Stromal cell of bone marrow (primary cell): ENCODE measurements around the gene RUVBL1.
"Not testable (repeated sequence)": the region's sequence is repeated elsewhere in the genome, so short reads cannot be mapped to it uniquely, and the experiment has no call there.

Source experiments
- DNase-seq: peaks from one replicate; pipeline ENCODE4 v3.0.0-alpha.2; 2012; ENCODE audit warnings: low read depth

RUVBL1 gene

DNA sequence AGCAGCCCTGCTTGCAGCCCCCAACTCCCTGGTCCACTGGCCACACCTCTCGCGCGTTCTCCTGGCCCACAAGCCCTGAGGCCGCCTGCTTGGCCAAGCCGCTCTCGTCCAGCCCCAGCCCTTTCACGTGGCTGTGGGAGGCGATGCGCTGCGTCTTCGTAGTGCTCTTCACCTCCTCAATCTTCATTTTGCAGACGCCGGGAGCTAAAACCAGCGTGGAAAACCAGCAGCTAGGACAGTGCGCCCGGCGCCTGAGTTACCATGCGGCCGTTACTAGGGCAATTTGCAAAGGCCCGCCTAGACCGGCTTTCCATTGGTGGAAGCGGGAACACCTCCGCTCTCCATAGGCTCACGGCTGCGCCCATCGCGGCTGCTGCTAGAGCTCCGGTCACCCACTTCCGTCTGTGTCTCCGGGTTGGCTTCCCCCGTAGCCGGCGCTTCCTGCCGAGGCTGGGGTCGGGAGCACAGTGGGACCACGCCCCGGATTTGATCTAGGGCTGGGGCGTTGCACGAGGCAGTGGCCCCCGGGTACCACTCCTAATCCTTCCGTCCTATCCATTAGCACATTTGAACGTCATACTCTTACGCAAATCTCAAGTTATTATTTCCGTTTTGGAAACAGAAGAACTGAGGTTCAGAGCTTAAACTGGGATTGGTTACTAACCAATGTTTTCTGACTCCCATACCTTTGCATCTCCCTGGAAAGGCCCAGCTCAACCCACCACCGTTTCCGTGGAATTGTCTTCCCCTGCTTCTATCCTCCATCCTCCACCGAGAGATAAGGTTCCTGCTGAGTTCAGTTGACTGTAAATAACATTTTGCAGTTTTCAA, at the start of gene RUVBL1:
TSS of gene RUVBL1 (minus strand) at position 275 of the 831 bp plus-strand sequence. CDS start at position 187, 88 bp downstream.
- DNase-seq: peak; percentile 97

DNA sequence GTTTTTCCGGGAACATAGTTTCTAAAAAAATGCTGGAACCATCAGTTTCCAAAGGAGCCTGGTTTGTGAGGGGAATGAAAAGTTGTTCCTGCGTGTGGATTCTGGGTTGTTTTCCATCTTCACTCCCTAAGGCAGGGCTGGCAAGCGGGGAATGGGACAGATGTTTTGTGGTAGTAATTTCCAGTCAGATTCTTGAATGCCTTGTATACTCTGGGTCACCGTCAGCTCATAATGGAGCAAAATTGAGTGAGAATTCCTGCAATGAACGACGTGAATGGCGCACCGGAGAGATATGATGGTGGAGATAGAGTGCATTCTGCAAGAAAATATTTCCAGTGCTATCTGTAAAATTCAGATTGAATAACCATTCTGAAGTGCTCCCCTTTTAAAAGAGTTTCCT, 49.6 kb upstream of the RUVBL1 start:
- DNase-seq: no peak

DNA sequence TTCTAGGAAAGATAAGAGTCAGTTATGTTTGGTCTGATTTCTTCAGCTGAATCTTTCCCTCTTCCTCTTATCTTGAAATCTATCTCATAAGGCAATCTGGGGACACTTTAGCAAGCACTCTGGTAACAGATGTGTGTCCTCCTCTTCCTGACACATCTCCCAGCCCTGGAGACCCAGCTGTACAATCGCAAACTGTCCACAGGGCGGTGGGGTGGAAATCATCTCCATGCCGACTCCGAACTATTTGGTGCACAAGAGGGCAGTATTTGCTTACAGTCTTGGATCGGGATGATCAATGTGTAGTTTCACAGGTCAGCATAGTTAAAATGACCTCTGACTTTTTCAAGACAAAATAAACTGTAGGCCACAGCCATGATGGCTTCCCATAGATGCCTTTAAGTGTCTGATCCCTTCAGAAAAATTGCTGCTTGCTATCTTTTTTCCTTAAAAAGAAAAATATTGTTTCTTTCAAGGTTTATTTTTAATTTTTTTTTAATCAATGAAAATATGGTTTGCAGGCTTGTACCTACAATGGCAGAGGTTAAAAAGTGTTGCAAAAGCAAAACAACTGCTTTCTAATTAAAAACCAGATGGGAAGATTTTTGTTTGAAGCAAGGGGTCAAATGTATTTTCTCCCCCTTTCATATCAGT, 47.4 kb upstream of the RUVBL1 start:
- peak; percentile 71 for DNase-seq

GRCh38 chr3:128168836-128169235, 45.2 kb upstream of the RUVBL1 start:
- DNase-seq: no peak

DNA sequence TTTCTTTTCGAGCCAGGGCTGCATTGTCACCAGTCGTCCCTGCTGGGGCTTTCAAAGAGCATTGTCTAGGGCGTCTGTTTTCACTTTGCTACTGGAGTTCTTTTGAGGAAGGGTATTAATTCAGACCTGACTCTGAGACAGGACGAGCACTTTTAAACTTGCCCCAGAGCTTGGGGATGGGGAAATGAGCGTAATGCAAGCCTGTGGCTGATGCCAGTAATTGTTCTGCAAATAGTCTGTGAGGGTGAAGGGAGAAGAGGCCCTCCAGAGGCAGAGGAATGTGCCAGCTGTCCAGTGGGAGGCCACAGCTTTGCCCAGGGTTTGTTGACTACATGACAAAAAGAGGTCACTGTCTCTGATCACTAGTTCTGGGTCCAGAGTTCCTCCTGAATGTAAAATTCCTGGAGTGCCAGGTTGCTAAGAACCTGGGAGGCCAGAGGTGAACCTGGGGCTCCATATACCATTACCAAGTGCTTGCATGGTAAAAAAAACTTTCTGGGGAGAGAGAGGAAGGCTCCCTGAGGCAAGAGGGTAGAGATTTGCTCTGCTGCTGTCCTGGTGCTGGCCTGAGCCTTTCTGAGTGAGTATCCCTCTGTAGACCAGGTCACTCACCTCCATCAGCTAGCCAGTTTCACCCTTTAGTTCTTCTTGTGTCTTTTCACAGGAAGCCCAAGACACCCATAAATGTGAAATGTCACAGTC, 44.5 kb upstream of the RUVBL1 start:
- no peak for DNase-seq

DNA sequence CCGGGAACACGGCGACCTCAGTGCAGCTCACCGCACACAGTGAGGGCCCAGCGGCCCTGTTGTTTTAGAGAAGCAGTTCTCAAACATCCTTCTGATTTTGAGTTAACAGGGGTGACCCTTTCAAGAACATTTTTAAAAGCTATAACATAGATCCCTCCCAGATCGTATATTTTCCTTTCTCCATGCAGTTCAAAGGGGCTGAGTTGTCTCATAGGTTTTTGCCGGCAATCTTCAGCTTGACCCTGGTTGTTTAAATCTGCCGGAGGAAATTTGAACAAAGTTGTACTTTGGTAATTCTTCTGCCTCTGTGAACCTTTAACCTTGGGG, 44.0 kb upstream of the RUVBL1 start:
- no peak for DNase-seq

GRCh38 chr3:128166971-128167453, 43.4 kb upstream of the RUVBL1 start:
- no peak for DNase-seq

- no peak for DNase-seq
Observed at GRCh38 chr3:128163432-128163831, 39.8 kb upstream of the RUVBL1 start.

GRCh38 chr3:128160661-128161060, 37.0 kb upstream of the RUVBL1 start:
- DNase-seq: no peak

GRCh38 chr3:128155616-128156360, 32.2 kb upstream of the RUVBL1 start:
- DNase-seq: no peak

- DNase-seq: not testable (repeated sequence)
Observed at GRCh38 chr3:128154354-128154753, 30.7 kb upstream of the RUVBL1 start.

DNA sequence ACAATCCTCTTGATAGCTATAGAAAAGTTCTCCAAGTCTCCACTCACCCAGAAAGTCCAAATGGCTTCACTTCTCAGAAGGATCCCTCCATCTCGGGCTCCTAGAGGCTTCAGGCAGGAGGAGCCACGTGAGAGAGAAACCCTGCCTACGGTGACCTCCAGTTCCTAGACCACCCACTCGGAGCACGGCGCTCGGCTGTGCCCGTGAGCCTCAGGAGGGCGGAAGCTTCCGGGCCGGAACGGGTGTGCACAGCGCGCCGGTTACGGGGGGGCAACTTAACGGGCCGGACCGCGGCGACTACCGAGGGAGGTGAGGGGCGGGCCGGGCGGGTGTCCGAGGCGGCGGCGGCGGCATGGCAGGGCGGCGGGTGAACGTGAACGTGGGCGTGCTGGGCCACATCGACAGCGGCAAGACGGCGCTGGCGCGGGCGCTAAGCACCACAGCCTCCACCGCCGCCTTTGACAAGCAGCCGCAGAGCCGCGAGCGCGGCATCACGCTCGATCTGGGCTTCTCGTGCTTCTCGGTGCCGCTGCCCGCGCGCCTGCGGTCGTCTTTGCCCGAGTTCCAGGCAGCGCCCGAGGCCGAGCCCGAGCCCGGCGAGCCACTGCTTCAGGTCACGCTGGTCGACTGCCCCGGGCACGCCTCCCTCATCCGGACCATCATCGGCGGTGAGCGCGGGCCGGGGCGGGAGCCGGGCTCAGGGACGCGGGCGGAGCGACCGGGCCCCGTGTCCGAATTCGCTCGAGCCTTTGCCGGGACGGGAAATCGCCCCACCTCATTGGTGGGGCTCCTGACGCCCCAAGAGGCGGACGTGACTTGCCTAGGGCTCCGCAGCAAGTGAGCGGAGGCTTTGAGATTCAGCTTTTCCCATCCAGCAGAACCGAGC, 29.8 kb upstream of the RUVBL1 start, which contains the start of gene EEFSEC:
TSS of gene EEFSEC (plus strand) at position 326 of the 886 bp plus-strand sequence. CDS start at position 353, 27 bp downstream.
- peak; percentile 61 for DNase-seq

- DNase-seq: peak; percentile 33
Observed at GRCh38 chr3:128152419-128153155, 29.0 kb upstream of the RUVBL1 start.

DNA sequence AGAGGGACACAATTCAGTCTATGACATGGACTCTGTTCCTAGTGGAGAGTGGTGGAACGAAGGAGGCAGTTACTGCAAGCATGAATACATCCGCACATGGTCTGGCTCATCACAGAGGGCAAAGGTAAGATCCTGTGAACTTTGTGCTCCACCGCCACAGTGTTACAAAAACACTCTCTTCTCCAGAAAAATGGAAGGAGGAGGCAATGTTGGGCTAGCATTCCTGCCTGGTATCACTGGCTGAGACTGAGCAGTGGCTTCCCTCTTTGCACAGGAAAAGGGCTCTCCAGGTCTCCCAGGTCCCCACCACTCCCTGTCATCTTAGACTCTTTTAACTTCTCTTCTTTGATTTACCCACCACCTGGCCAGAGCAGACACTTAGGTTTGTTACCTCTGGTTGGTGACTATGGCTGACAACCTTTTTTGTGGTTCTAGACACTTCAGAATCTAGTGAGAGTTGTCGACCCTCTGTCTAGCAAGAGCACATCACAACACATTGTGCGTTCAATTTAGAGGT, 28.2 kb upstream of the RUVBL1 start:
- DNase-seq: no peak

DNA sequence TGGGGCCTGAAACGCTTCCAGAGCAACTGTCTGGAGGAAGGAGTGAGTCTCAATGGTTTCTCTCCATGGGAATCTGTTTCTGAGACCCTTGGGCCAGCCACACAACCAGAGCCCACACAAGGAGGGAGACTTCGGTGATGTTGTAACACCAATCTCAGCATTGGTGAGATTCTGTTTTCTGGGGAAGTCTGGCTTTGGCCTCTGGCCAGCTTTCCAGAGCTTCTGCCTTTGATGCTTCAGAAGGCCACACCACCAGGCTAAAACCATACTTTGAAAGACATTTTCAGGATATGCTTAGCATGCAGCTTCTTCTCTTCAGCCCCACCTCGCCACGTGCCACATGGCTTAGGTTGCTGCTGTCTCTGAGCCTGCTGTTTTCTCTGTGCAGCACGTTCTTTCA, 26.0 kb upstream of the RUVBL1 start:
- no peak for DNase-seq

GRCh38 chr3:128146201-128146600, 22.6 kb upstream of the RUVBL1 start:
- DNase-seq: no peak

- no peak for DNase-seq
Observed at GRCh38 chr3:128145279-128145678, 21.7 kb upstream of the RUVBL1 start.

- no peak for DNase-seq
Observed at GRCh38 chr3:128144512-128145187, 21.0 kb upstream of the RUVBL1 start.

DNA sequence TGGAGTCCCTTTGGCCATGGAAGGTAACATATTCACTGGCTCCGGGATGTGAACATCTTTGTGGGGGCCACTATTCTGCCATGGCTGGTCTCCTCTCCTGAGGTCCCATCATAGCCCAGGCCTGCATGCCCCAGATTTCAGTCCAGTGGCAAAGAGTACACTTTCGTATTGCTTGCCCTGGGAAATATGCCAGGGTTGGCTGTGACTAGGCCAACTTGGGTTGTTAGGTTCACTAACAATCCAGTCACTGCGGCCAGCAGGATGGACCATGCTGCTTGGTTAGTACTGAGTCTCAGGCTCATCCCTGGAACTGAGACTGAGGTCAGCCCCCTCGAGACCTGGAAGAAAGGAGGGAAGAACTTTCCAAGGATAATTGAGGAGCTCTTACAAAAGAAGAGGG, 19.9 kb upstream of the RUVBL1 start:
- DNase-seq: no peak
